ENCODE results near the gene TSNAX.

GRCh38 chr1:231613419-231614349, 85.2 kb downstream of the TSNAX start:
- TF ChIP-seq, protein P1, sequence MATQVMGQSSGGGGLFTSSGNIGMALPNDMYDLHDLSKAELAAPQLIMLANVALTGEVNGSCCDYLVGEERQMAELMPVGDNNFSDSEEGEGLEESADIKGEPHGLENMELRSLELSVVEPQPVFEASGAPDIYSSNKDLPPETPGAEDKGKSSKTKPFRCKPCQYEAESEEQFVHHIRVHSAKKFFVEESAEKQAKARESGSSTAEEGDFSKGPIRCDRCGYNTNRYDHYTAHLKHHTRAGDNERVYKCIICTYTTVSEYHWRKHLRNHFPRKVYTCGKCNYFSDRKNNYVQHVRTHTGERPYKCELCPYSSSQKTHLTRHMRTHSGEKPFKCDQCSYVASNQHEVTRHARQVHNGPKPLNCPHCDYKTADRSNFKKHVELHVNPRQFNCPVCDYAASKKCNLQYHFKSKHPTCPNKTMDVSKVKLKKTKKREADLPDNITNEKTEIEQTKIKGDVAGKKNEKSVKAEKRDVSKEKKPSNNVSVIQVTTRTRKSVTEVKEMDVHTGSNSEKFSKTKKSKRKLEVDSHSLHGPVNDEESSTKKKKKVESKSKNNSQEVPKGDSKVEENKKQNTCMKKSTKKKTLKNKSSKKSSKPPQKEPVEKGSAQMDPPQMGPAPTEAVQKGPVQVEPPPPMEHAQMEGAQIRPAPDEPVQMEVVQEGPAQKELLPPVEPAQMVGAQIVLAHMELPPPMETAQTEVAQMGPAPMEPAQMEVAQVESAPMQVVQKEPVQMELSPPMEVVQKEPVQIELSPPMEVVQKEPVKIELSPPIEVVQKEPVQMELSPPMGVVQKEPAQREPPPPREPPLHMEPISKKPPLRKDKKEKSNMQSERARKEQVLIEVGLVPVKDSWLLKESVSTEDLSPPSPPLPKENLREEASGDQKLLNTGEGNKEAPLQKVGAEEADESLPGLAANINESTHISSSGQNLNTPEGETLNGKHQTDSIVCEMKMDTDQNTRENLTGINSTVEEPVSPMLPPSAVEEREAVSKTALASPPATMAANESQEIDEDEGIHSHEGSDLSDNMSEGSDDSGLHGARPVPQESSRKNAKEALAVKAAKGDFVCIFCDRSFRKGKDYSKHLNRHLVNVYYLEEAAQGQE (IDR thresholded peaks at IDR 0.05; ENCODE audit: insufficient read depth in 1 of 2, low read depth in 2 of 2, low read length in 2 of 2), result no peak
- TF ChIP-seq POLR2AphosphoS5 (IDR thresholded peaks at IDR 0.05; ENCODE audit: low read depth, low read length), result no peak
- no peak for TF ChIP-seq SIN3A (IDR thresholded peaks at IDR 0.05; ENCODE audit: borderline replicate concordance, insufficient read depth, low read length)
- no peak for TF ChIP-seq TAF1 (IDR thresholded peaks at IDR 0.05; ENCODE audit: borderline replicate concordance, insufficient read depth, low read length)
- no peak for TF ChIP-seq FOXP2 (optimal IDR thresholded peaks at IDR 0.05; ENCODE audit: borderline replicate concordance, extremely low read depth, extremely low read length, insufficient read depth)

Measured in PFSK-1 (cell line).